T-helper 1 cell treated with Interleukin-12 subunit alpha and Interleukin-12 subunit beta and Interleukin-4 antibody, amounts not matched to agents 30 ng/mL and 1 ng/mL, for 36 hours (primary cell): ENCODE measurements around the gene DCPS. TPM values are rescaled to one million over a fixed set of nuclear protein-coding genes. Genes with fewer than 3 reads are reported as not detected.
"Not testable (repeated sequence)": the region's sequence is repeated elsewhere in the genome, so short reads cannot be mapped to it uniquely, and the experiment has no call there.

Experiments
- intact Hi-C: fragments of 100-400 bp; cut with micrococcal nuclease; formaldehyde crosslinking; loops from one replicate; pipeline ENCODE4 v1.15.1; 2024
- total RNA-seq: library from RNA; stranded (reverse); gene quantifications from 2 replicates; pipeline ENCODE4 v1.2.3, GENCODE V29; 2022

Gene DCPS
- total RNA-seq, result 37.4 and 38.0 TPM in 2 replicates

- intact Hi-C loops, result loop anchor here (1.0 to 5.0 kb wide), 10 partner anchors 13 to 712 kb away; partner anchors contain the start of genes DDX25, FAM118B, FOXRED1 and PUS3
These were observed at the start of gene DCPS for GRCh38 chr11:126303623-126304456. TSS of gene DCPS (plus strand) at chr11:126304060. CDS start at chr11:126304081, 21 bp downstream.

- intact Hi-C loops, result no loop called here
These were observed 49.0 kb upstream of the DCPS start for GRCh38 chr11:126254819-126255218.

GRCh38 chr11:126255507-126255906 lies 48.4 kb upstream of the DCPS start:
- intact Hi-C loops, result not testable (repeated sequence)

GRCh38 chr11:126256216-126256615 lies 47.6 kb upstream of the DCPS start:
- intact Hi-C loops, result no loop called here

- intact Hi-C loops, result no loop called here
These were observed 46.7 kb upstream of the DCPS start for GRCh38 chr11:126257144-126257543.

- intact Hi-C loops, result no loop called here
These were observed 46.1 kb upstream of the DCPS start for GRCh38 chr11:126257764-126258163.

GRCh38 chr11:126262216-126262615 lies 41.6 kb upstream of the DCPS start:
- intact Hi-C loops, result no loop called here

GRCh38 chr11:126263489-126263888 lies 40.4 kb upstream of the DCPS start:
- intact Hi-C loops, result no loop called here

- intact Hi-C loops, result loop anchor here (5.0 kb wide), 1 partner anchor 1154 kb away; the partner anchor contains the start of gene TMEM218
These were observed 38.0 kb upstream of the DCPS start for GRCh38 chr11:126265811-126266210.

GRCh38 chr11:126267650-126268049 lies 36.2 kb upstream of the DCPS start:
- intact Hi-C loops, result loop anchor here (1.0 to 5.0 kb wide), 6 partner anchors 204 to 1645 kb away; partner anchors contain the start of genes CHEK1, STT3A, TBRG1 and TMEM218

- intact Hi-C loops, result loop anchor here (1.0 to 5.0 kb wide), 6 partner anchors 205 to 1646 kb away; partner anchors contain the start of genes CHEK1, STT3A, TBRG1 and TMEM218
These were observed 35.5 kb upstream of the DCPS start for GRCh38 chr11:126268361-126268707.

GRCh38 chr11:126268708-126269579 lies 34.9 kb upstream of the DCPS start, which contains the start of the genes FOXRED1 and SRPRA:
TSS of gene FOXRED1 (plus strand) at chr11:126269154. CDS start at chr11:126269207, 53 bp downstream.
TSS of gene SRPRA (minus strand) at chr11:126268895. CDS start at chr11:126268804, 91 bp downstream.
- intact Hi-C loops, result loop anchor here (1.0 to 5.0 kb wide), 14 partner anchors 14 to 1646 kb away; partner anchors contain the start of genes CHEK1, DCPS, EI24 and FAM118B

GRCh38 chr11:126277322-126277721 lies 26.5 kb upstream of the DCPS start:
- intact Hi-C loops, result no loop called here

- intact Hi-C loops, result no loop called here
These were observed 26.1 kb upstream of the DCPS start for GRCh38 chr11:126277780-126278179.

- intact Hi-C loops, result no loop called here
These were observed 24.7 kb upstream of the DCPS start for GRCh38 chr11:126279191-126279590.

- intact Hi-C loops, result loop anchor here (5.0 kb wide), 3 partner anchors 218 to 393 kb away; partner anchors contain the start of genes CDON, DDX25, HYLS1 and PUS3
These were observed 23.3 kb upstream of the DCPS start for GRCh38 chr11:126280595-126280994.

- intact Hi-C loops, result loop anchor here (5.0 kb wide), 3 partner anchors 219 to 394 kb away; partner anchors contain the start of genes CDON, DDX25, HYLS1 and PUS3
These were observed 22.6 kb upstream of the DCPS start for GRCh38 chr11:126281245-126281644.

GRCh38 chr11:126281666-126282175 lies 22.1 kb upstream of the DCPS start:
- intact Hi-C loops, result loop anchor here (5.0 kb wide), 3 partner anchors 219 to 394 kb away; partner anchors contain the start of genes CDON, DDX25, HYLS1 and PUS3

GRCh38 chr11:126282361-126282735 lies 21.5 kb upstream of the DCPS start:
- intact Hi-C loops, result loop anchor here (5.0 kb wide), 3 partner anchors 220 to 395 kb away; partner anchors contain the start of genes CDON, DDX25, HYLS1 and PUS3

GRCh38 chr11:126282736-126283591 lies 20.9 kb upstream of the DCPS start, which contains the start of gene TIRAP:
TSS of gene TIRAP (plus strand) at chr11:126283093. CDS start at chr11:126290895, 7,802 bp downstream.
- intact Hi-C loops, result loop anchor here (1.0 to 5.0 kb wide), 7 partner anchors 14 to 396 kb away; partner anchors contain the start of genes CDON, DCPS, DDX25 and FAM118B
